Hepatocyte (in vitro differentiated cells): ENCODE data around the gene KY. TPM values are rescaled to one million over a fixed set of nuclear protein-coding genes. Genes with fewer than 3 reads are reported as not detected.

ENCODE experiments used
- DNase-seq: peaks from one replicate; pipeline ENCODE4 v3.0.0-alpha.2; 2016; ENCODE audit warnings: low spot score
- H2AFZ ChIP-seq: fragments of 200-600 bp; sonication (generic); 2 replicates; pipeline ENCODE4 v1.6.0; 2016; ENCODE audit warnings: antibody characterized with exemption, mild to moderate bottlenecking
- H3K27ac ChIP-seq: fragments of 200-600 bp; sonication (generic); 2 replicates; pipeline ENCODE4 v1.5.1; 2016; ENCODE audit warnings: mild to moderate bottlenecking
- H3K27me3 ChIP-seq: fragments of 200-600 bp; sonication (generic); 2 replicates; pipeline ENCODE4 v1.6.1; 2016
- H3K36me3 ChIP-seq: fragments of 200-600 bp; sonication (generic); replicated peaks from 2 replicates; pipeline ENCODE4 v1.5.1; 2016; ENCODE audit warnings: low read depth; ENCODE audit not compliant: insufficient read depth
- H3K4me1 ChIP-seq: fragments of 200-600 bp; sonication (generic); 2 replicates; pipeline ENCODE4 v1.5.1; 2016; ENCODE audit warnings: mild to moderate bottlenecking, moderate library complexity; ENCODE audit not compliant: insufficient read depth
- H3K4me2 ChIP-seq: fragments of 200-600 bp; sonication (generic); 2 replicates; pipeline ENCODE4 v1.6.0; 2016
- H3K4me3 ChIP-seq: fragments of 200-600 bp; sonication (generic); 2 replicates; pipeline ENCODE4 v1.5.1; 2016; ENCODE audit warnings: mild to moderate bottlenecking
- H3K79me2 ChIP-seq: fragments of 200-600 bp; sonication (generic); 2 replicates; pipeline ENCODE4 v1.6.0; 2017; ENCODE audit warnings: mild to moderate bottlenecking
- H3K9me2 ChIP-seq: fragments of 200-600 bp; sonication (generic); replicated peaks from 2 replicates; pipeline ENCODE4 v1.6.0; 2017; ENCODE audit warnings: mild to moderate bottlenecking; ENCODE audit not compliant: insufficient read depth
- H3K9me3 ChIP-seq: fragments of 200-600 bp; sonication (generic); 2 replicates; pipeline ENCODE4 v1.5.1; 2016; ENCODE audit warnings: low read depth, mild to moderate bottlenecking
- H4K20me1 ChIP-seq: fragments of 200-600 bp; sonication (generic); 2 replicates; pipeline ENCODE4 v1.6.0; 2016; ENCODE audit warnings: mild to moderate bottlenecking; ENCODE audit not compliant: insufficient read depth, poor library complexity, severe bottlenecking
- EZH2 ChIP-seq: fragments of 200-600 bp; sonication (generic); IDR thresholded peaks from 2 replicates; pipeline ENCODE4 v1.6.1; 2016; ENCODE audit warnings: antibody characterized with exemption, mild to moderate bottlenecking, borderline replicate concordance
- EZH2phosphoT487 ChIP-seq: fragments of 200-600 bp; sonication (generic); IDR thresholded peaks from one replicate; pipeline ENCODE4 v1.6.1; 2018; ENCODE audit warnings: antibody characterized with exemption, mild to moderate bottlenecking, low read depth, moderate library complexity; ENCODE audit not compliant: unreplicated experiment, severe bottlenecking
- WGBS: methylation state at CpG from one replicate; pipeline ENCODE4 v1.1.6; 2016; ENCODE audit warnings: low lambda C conversion rate; ENCODE audit errors: missing lambda C conversion rate; 5-methylcytosine and 5-hydroxymethylcytosine counted together
- polyA plus RNA-seq: library from polyadenylated mRNA; unstranded; fragments of >200 nt; fragmentation: Nextera tagmentation; extraction: Ambion mirVana; gene quantifications from 2 replicates; pipeline ENCODE4 v1.2.1, GENCODE V29; 2016
- total RNA-seq: library from RNA; depleted of rRNA; stranded (reverse); fragments of >200 nt; gene quantifications from 2 replicates; pipeline ENCODE4 v1.2.3, GENCODE V29; 2014
- TF ChIP-seq, protein P1 (sequence below): fragments of 200-600 bp; sonication (generic); IDR thresholded peaks from 2 replicates; pipeline ENCODE4 v1.5.1; 2016; ENCODE audit warnings: antibody characterized with exemption, mild to moderate bottlenecking; ENCODE audit not compliant: poor library complexity

Gene KY
- total and polyA plus RNA-seq, 2 experiments from 2014 or later = 0.53 to 1.6 TPM

DNA sequence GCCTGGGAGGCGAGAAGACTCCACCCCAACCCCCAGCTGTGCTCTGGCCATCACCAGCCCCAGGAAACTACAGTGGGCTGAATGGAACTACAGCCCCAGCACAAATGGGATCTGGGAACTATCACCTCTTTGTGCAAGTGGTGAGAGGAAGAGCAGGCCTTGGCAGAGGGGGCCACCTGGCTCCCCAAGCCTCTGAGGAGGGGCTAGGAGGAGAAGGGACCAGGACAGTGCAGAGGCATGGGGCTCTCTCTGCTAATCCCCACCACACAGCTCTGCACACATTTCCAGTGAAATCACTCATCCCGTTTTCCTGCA lies 31.6 kb downstream of the KY start:
- H2AFZ ChIP-seq = no peak overlapping the region
- H3K9me2 ChIP-seq = no peaks in the 10 kb centered on the region
- DNase-seq = no peak

DNA sequence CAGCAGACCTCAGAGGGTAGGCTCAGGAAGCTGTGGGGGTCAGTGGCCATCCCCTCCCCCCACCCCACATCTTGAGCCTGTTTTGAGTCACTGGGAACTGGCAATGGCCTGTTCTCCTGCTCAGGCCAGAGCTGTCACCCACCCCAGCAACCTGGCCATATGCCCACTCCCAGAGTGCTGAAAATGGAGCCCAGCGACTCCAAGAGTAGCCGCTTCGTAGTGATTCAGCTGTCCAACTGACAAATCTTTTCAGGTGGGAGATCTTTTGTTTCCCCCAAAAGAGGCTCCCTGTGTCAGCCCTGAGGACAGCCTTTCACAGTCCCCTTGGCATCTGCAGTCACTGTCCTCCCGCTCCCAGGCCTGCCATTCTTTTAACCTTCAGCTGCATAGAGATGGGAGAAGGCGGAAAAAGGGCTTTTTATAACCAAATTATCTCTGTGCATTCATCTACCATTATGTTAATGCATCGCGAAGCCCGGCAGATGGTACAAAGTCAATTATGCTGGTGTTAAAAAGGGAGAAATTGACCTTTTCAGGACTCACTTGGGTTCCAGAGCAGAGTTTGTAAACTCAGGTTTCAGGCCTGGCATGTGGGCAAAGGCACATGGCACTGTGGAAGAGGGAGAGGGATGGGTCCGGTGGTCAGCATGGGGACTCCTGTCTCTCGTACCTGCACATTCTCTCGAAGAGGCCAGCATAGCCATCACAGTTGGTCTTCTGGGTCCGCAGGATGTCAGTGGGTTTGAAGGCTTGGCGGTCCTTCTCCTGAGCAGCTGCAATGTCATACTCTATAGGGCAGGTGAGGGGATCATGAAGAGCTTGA lies 32.1 kb downstream of the KY start:
- TF ChIP-seq EZH2 (no peak), EZH2phosphoT487 (no peak)
- TF ChIP-seq, protein P1, sequence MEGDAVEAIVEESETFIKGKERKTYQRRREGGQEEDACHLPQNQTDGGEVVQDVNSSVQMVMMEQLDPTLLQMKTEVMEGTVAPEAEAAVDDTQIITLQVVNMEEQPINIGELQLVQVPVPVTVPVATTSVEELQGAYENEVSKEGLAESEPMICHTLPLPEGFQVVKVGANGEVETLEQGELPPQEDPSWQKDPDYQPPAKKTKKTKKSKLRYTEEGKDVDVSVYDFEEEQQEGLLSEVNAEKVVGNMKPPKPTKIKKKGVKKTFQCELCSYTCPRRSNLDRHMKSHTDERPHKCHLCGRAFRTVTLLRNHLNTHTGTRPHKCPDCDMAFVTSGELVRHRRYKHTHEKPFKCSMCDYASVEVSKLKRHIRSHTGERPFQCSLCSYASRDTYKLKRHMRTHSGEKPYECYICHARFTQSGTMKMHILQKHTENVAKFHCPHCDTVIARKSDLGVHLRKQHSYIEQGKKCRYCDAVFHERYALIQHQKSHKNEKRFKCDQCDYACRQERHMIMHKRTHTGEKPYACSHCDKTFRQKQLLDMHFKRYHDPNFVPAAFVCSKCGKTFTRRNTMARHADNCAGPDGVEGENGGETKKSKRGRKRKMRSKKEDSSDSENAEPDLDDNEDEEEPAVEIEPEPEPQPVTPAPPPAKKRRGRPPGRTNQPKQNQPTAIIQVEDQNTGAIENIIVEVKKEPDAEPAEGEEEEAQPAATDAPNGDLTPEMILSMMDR = no peak
- no peak overlapping the region for H3K4me2 ChIP-seq
- no peak for DNase-seq
- H3K79me2 ChIP-seq = no peaks in the 10 kb centered on the region
- no peaks in the 10 kb centered on the region for H3K4me1 ChIP-seq
- H3K9me2 ChIP-seq = no peaks in the 10 kb centered on the region
- no peak overlapping the region for H3K27ac ChIP-seq
- H3K9me3 ChIP-seq = no peaks in the 10 kb centered on the region
- no peaks in the 10 kb centered on the region for H3K36me3 ChIP-seq
- no peaks in the 10 kb centered on the region for H3K27me3 ChIP-seq
- H4K20me1 ChIP-seq = no peaks in the 10 kb centered on the region
- 98% methylated on average over 13 of the region's 13 CpGs for WGBS
- no peak overlapping the region for H2AFZ ChIP-seq
- H3K4me3 ChIP-seq = no peak overlapping the region

More for the DNA sequence above, 31.6 kb downstream of the KY start:
- Histone ChIP-seq H3K36me3 (no peaks in the 10 kb centered on the region), H3K4me2 (no peak overlapping the region), H3K9me3 (no peaks in the 10 kb centered on the region), H4K20me1 (no peaks in the 10 kb centered on the region), H3K4me1 (no peaks in the 10 kb centered on the region), H3K27ac (no peak overlapping the region), H3K4me3 (no peak overlapping the region), H3K27me3 (no peaks in the 10 kb centered on the region), H3K79me2 (no peaks in the 10 kb centered on the region)
- TF ChIP-seq, protein P1 = no peak
- TF ChIP-seq EZH2phosphoT487 = no peak
- TF ChIP-seq EZH2 = no peak
- 95% methylated on average over 2 of the region's 2 CpGs for WGBS

DNA sequence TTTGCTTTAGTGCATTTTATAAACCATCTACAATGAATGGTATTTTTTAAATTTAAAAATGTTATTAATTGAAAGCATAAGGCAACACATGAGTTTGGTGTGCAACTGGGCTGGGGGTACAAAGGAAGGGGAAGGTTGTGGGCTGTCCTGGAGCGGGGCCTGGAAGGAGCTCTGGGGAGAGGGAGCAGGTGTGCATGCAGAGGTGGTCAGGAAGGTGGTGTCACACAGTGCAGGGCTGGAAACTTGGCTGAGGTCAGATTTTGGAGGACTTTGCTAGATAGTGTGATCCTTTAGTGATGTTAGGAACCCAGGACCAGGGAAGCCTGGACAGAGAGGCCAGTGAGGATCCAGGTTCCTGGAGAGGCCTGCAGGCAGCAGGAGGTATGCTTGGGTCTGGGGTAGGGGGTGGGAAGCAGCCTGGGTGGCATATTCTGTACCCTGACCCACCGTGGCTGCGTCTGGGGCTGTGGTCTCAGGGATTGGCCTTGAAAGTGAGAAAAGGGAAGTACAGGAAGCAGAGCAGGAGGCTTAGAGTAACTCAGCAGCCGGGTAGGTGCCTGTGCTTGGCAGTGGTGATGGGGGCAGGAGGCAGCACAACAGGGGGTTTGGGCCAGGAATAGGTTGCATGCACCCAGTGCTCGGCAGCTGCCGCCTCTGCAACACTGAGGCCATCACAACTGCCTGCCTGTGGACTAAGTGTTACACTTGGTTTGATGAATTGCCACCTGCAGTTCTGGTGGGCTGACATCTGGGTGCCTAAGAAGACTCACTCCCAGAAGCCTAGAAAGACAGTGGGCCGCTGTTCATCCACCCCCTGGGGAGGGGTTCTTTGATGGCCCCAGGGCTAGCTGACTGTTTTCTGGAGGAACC lies 33.0 kb downstream of the KY start:
- no peaks in the 10 kb centered on the region for H3K36me3 ChIP-seq
- no peaks in the 10 kb centered on the region for H3K27me3 ChIP-seq
- no peaks in the 10 kb centered on the region for H3K4me1 ChIP-seq
- no peak for DNase-seq
- no peaks in the 10 kb centered on the region for H4K20me1 ChIP-seq
- H3K4me3 ChIP-seq = no peak overlapping the region
- no peak overlapping the region for H3K4me2 ChIP-seq
- H3K9me2 ChIP-seq = no peaks in the 10 kb centered on the region
- no peaks in the 10 kb centered on the region for H3K9me3 ChIP-seq
- no peaks in the 10 kb centered on the region for H3K79me2 ChIP-seq
- H3K27ac ChIP-seq = no peak overlapping the region
- WGBS = 75% methylated on average over 7 of the region's 7 CpGs
- H2AFZ ChIP-seq = no peak overlapping the region
- TF ChIP-seq EZH2phosphoT487 = no peak
- TF ChIP-seq, protein P1 = no peak
- TF ChIP-seq EZH2 = no peak
